COLO668 (cell line): Measurements from ENCODE around the gene FNIP2.
"Not testable (repeated sequence)": the region's sequence is repeated elsewhere in the genome, so short reads cannot be mapped to it uniquely, and the experiment has no call there.

ENCODE experiments used
- DNase-seq: peaks from one replicate; lab custom pipeline; 2025; ENCODE audit not compliant: unreplicated experiment; lab: John Stamatoyannopoulos, UW

Gene FNIP2

GRCh38 chr4:158813113-158813512 is 44.3 kb downstream of the FNIP2 start:
- no peak for DNase-seq

- DNase-seq: no peak
These were observed 45.4 kb downstream of the FNIP2 start for GRCh38 chr4:158814207-158814606.

GRCh38 chr4:158814636-158815330 is 46.0 kb downstream of the FNIP2 start:
- DNase-seq: no peak

GRCh38 chr4:158816955-158817354 is 48.1 kb downstream of the FNIP2 start:
- DNase-seq: no peak

- DNase-seq: no peak
These were observed 48.9 kb downstream of the FNIP2 start for GRCh38 chr4:158817562-158818296.

- no peak for DNase-seq
These were observed 49.8 kb downstream of the FNIP2 start for GRCh38 chr4:158818560-158819140.

- DNase-seq: no peak
These were observed 51.3 kb downstream of the FNIP2 start for GRCh38 chr4:158819942-158820786.

GRCh38 chr4:158821228-158821971 is 52.6 kb downstream of the FNIP2 start:
- no peak for DNase-seq

GRCh38 chr4:158822348-158822747 is 53.5 kb downstream of the FNIP2 start:
- DNase-seq: no peak

- DNase-seq: no peak
These were observed 54.6 kb downstream of the FNIP2 start for GRCh38 chr4:158823461-158823873.

- no peak for DNase-seq
These were observed 55.8 kb downstream of the FNIP2 start for GRCh38 chr4:158824425-158825274.

GRCh38 chr4:158825433-158826036 is 56.7 kb downstream of the FNIP2 start:
- no peak for DNase-seq

GRCh38 chr4:158826057-158826456 is 57.2 kb downstream of the FNIP2 start:
- no peak for DNase-seq

GRCh38 chr4:158826882-158827281 is 58.1 kb downstream of the FNIP2 start:
- no peak for DNase-seq

- DNase-seq: no peak
These were observed 58.7 kb downstream of the FNIP2 start for GRCh38 chr4:158827543-158827981.

- not testable (repeated sequence) for DNase-seq
These were observed 59.3 kb downstream of the FNIP2 start for GRCh38 chr4:158828151-158828550.

GRCh38 chr4:158829254-158829653 is 60.4 kb downstream of the FNIP2 start:
- DNase-seq: no peak

GRCh38 chr4:158833602-158834001 is 64.8 kb downstream of the FNIP2 start:
- DNase-seq: no peak
